Tibial nerve (tissue), 3 donors: ENCODE measurements around the gene MEIS1.

Experiments
- POLR2A ChIP-seq, 2 donors: fragments of 450-650 bp; IDR thresholded peaks; one replicate each; pipeline ENCODE4 v1.6.1; 2017; ENCODE audit warnings: antibody characterized with exemption in 2 of 2, mild to moderate bottlenecking in 2 of 2, moderate library complexity in 2 of 2
- TF ChIP-seq, protein P1 (sequence below), 5 experiments: fragments of 200-600 bp in 3 of 5; fragments of 450-650 bp in 2 of 5; sonication (generic) in 3 of 5; IDR thresholded peaks; one replicate each; pipeline ENCODE4 v1.5.1; 2016 to 2019; ENCODE audit warnings: antibody characterized with exemption in 5 of 5, mild to moderate bottlenecking in 3 of 5, moderate library complexity in 2 of 5

DNA sequence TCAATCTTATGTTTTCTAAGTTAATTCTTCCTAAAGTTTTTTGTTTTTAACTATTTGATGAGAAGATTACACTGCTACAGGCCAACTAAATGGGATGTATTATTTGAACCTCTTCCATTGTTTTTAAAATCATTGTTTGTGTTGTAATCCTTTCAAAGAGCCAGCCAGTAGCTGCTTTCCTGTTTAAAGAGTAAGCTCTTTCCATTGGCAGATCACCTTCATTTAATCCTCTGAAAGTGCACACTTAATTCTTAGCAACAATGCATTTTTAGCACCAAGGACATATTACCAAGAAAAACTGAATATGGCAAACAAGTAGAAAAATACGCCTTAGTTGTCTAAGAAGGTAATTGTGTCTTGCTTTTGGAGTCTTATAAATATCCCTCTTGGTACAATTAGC lies 54.0 kb downstream of the MEIS1 start:
- TF ChIP-seq, protein P1, sequence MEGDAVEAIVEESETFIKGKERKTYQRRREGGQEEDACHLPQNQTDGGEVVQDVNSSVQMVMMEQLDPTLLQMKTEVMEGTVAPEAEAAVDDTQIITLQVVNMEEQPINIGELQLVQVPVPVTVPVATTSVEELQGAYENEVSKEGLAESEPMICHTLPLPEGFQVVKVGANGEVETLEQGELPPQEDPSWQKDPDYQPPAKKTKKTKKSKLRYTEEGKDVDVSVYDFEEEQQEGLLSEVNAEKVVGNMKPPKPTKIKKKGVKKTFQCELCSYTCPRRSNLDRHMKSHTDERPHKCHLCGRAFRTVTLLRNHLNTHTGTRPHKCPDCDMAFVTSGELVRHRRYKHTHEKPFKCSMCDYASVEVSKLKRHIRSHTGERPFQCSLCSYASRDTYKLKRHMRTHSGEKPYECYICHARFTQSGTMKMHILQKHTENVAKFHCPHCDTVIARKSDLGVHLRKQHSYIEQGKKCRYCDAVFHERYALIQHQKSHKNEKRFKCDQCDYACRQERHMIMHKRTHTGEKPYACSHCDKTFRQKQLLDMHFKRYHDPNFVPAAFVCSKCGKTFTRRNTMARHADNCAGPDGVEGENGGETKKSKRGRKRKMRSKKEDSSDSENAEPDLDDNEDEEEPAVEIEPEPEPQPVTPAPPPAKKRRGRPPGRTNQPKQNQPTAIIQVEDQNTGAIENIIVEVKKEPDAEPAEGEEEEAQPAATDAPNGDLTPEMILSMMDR (IDR thresholded peaks at IDR 0.05): no peak
- no peak for TF ChIP-seq POLR2A (IDR thresholded peaks at IDR 0.05)
